HepG2 (cell line): ENCODE results near the gene SULT1B1. TPM values are rescaled to one million over a fixed set of nuclear protein-coding genes. Genes with fewer than 3 reads are reported as not detected.
A peak's percentile ranks its signal among the peaks of the same experiment; 100 is the strongest.

Experiments used
- ADNP ChIP-seq: sonication (generic); formaldehyde crosslinking; IDR thresholded peaks from 2 replicates; pipeline ENCODE4 v1.4.0; 2020; ENCODE audit warnings: missing genetic modification reagents
- CBX5 ChIP-seq: sonication (generic); formaldehyde crosslinking; IDR thresholded peaks from 2 replicates; pipeline ENCODE4 v1.4.0; 2020; ENCODE audit warnings: missing genetic modification reagents, borderline replicate concordance
- EED ChIP-seq: sonication (generic); formaldehyde crosslinking; IDR thresholded peaks from 2 replicates; pipeline ENCODE4 v1.5.0; 2020; ENCODE audit warnings: mild to moderate bottlenecking, missing genetic modification reagents
- FOSL2 ChIP-seq: sonication (generic); formaldehyde crosslinking; IDR thresholded peaks from 2 replicates; pipeline ENCODE4 v1.4.0; 2020; ENCODE audit warnings: missing genetic modification reagents
- FOXJ3 ChIP-seq: sonication (generic); formaldehyde crosslinking; IDR thresholded peaks from 2 replicates; pipeline ENCODE4 v1.4.0; 2020; ENCODE audit warnings: missing genetic modification reagents, mild to moderate bottlenecking, borderline replicate concordance
- GABPA ChIP-seq, 2 experiments: IDR thresholded peaks; 2 replicates each; pipeline ENCODE4 v1.6.1; 2011 to 2016; ENCODE audit warnings: low read depth in 2 of 2, low read length in 1 of 2, missing biosample characterization in 1 of 2, missing genetic modification characterization in 1 of 2
- HHEX ChIP-seq: IDR thresholded peaks from 2 replicates; pipeline ENCODE4 v1.6.1; 2016; ENCODE audit warnings: control low read depth
- HNRNPH1 ChIP-seq: fragments of 200-400 bp; formaldehyde crosslinking; optimal IDR thresholded peaks from 2 replicates; pipeline ENCODE3; 2017; ENCODE audit warnings: mild to moderate bottlenecking, low read depth, low read length
- HNRNPLL ChIP-seq: fragments of 200-400 bp; formaldehyde crosslinking; IDR thresholded peaks from 2 replicates; pipeline ENCODE4 v1.6.1; 2017; ENCODE audit warnings: mild to moderate bottlenecking, low read depth, low read length; ENCODE audit not compliant: poor library complexity, severe bottlenecking
- KLF6 ChIP-seq: IDR thresholded peaks from 2 replicates; pipeline ENCODE4 v1.8.0; 2016; ENCODE audit warnings: missing biosample characterization, missing genetic modification reagents
- MXI1 ChIP-seq: IDR thresholded peaks from 3 replicates; pipeline ENCODE4 v1.6.1; 2012; ENCODE audit warnings: low read depth, low read length, inconsistent platforms, borderline replicate concordance
- MYPOP ChIP-seq: sonication (generic); formaldehyde crosslinking; IDR thresholded peaks from 2 replicates; pipeline ENCODE4 v1.8.1; 2023; ENCODE audit warnings: mild to moderate bottlenecking, moderate library complexity, missing genetic modification reagents
- NFE2L2 ChIP-seq: fragments of 150-350 bp; IDR thresholded peaks from 2 replicates; pipeline ENCODE4 v1.6.1; 2014; ENCODE audit warnings: low read length
- REL ChIP-seq: sonication (generic); formaldehyde crosslinking; conservative IDR thresholded peaks from 2 replicates; pipeline ENCODE4 v1.8.0; 2022; ENCODE audit warnings: mild to moderate bottlenecking, missing genetic modification reagents, moderate library complexity
- RFX1 ChIP-seq: fragments of 450-650 bp; IDR thresholded peaks from 2 replicates; pipeline ENCODE4 v1.6.1; 2017
- THAP11 ChIP-seq: IDR thresholded peaks from 2 replicates; pipeline ENCODE4 v1.6.1; 2016; ENCODE audit warnings: missing biosample characterization, missing genetic modification reagents
- ZFP37 ChIP-seq: sonication (generic); formaldehyde crosslinking; IDR thresholded peaks from 2 replicates; pipeline ENCODE4 v1.4.0; 2020; ENCODE audit warnings: missing genetic modification reagents, borderline replicate concordance
- ZFP41 ChIP-seq: sonication (generic); formaldehyde crosslinking; IDR thresholded peaks from 2 replicates; pipeline ENCODE4 v1.4.0; 2020; ENCODE audit warnings: mild to moderate bottlenecking, missing genetic modification reagents, borderline replicate concordance
- ZFP91 ChIP-seq: sonication (generic); formaldehyde crosslinking; IDR thresholded peaks from 2 replicates; pipeline ENCODE4 v1.9.0; 2022; ENCODE audit warnings: missing genetic modification reagents, mild to moderate bottlenecking, borderline replicate concordance
- ZNF331 ChIP-seq: sonication (generic); formaldehyde crosslinking; IDR thresholded peaks from 2 replicates; pipeline ENCODE4 v1.4.0; 2020; ENCODE audit warnings: missing genetic modification reagents
- ZNF333 ChIP-seq: sonication (generic); formaldehyde crosslinking; IDR thresholded peaks from 2 replicates; pipeline ENCODE4 v1.4.0; 2020; ENCODE audit warnings: mild to moderate bottlenecking, missing genetic modification reagents, borderline replicate concordance
- ZNF589 ChIP-seq: sonication (generic); formaldehyde crosslinking; conservative IDR thresholded peaks from 2 replicates; pipeline ENCODE4 v1.8.0; 2022; ENCODE audit warnings: mild to moderate bottlenecking, moderate library complexity, missing genetic modification reagents
- ZNF710 ChIP-seq: sonication (generic); formaldehyde crosslinking; IDR thresholded peaks from 2 replicates; pipeline ENCODE4 v1.5.0; 2020; ENCODE audit warnings: mild to moderate bottlenecking, missing genetic modification reagents, borderline replicate concordance
- ZNF724P ChIP-seq: sonication (generic); formaldehyde crosslinking; IDR thresholded peaks from 2 replicates; pipeline ENCODE4 v1.8.0; 2022; ENCODE audit warnings: missing genetic modification reagents, borderline replicate concordance
- ZNF773 ChIP-seq: sonication (generic); formaldehyde crosslinking; IDR thresholded peaks from 2 replicates; pipeline ENCODE4 v1.4.0; 2020; ENCODE audit warnings: missing genetic modification reagents, borderline replicate concordance
- polyA plus RNA-seq, 8 experiments: library from polyadenylated mRNA; depleted of rRNA in 3 of 8; stranded (reverse) in 7 of 8; unstranded in 1 of 8; fragments of >200 nt; fragmentation: Illumina TruSeq in 4 of 8; extraction: Trizol in 4 of 8; gene quantifications; 2 replicates each; pipeline versions ENCODE4 v1.2.1 to v1.2.3, GENCODE V29; 2011 to 2016; ENCODE audit warnings: low read depth in 4 of 8, missing spikeins in 1 of 8, mixed read lengths in 1 of 8; ENCODE audit not compliant: insufficient read depth in 1 of 8
- total RNA-seq, 5 experiments: library from RNA; depleted of rRNA; stranded (reverse); fragments of >200 nt; fragmentation: Illumina TruSeq; extraction: Trizol; gene quantifications; 2 replicates each; pipeline ENCODE4 v1.2.3, GENCODE V29; 2016; ENCODE audit warnings: low read depth in 1 of 5

The SULT1B1 gene
- total and polyA plus RNA-seq, 2 of the 13 experiments (the other 11 are each of a cell fraction or from before 2014, with no cell fraction given), result 0.20 to 0.25 TPM

GRCh38 chr4:69781458-69782418, 21.3 kb upstream of the SULT1B1 start (continued):
- TF ChIP-seq GABPA (IDR thresholded peaks at IDR 0.05; ENCODE audit: low read depth, low read length), result no peak
- peak; percentile 21; the same call in 1 of the 2 replicates for TF ChIP-seq GABPA (CRISPR knock-in tag; IDR thresholded peaks at IDR 0.05; ENCODE audit: low read depth)
- peak; percentile 71 for TF ChIP-seq FOSL2 (CRISPR knock-in tag)
- no peak for TF ChIP-seq ZNF333 (CRISPR knock-in tag)
- TF ChIP-seq ZNF589, result peak; percentile 51; the same call in 1 of the 2 replicates
- TF ChIP-seq HNRNPH1, result no peak
- TF ChIP-seq ZNF724P, result no peak
- 0 out of 2 replicates have a peak, but pooled peaks have one; percentile 52 for TF ChIP-seq ZNF710 (CRISPR knock-in tag)
- TF ChIP-seq NFE2L2, result no peak
- TF ChIP-seq FOXJ3 (CRISPR knock-in tag), result peak; percentile 94
- peak; percentile 93 for TF ChIP-seq HHEX (CRISPR knock-in tag)
- TF ChIP-seq KLF6 (CRISPR knock-in tag), result 0 out of 2 replicates have a peak, but pooled peaks have one; percentile 22
- TF ChIP-seq ZFP37, result no peak
- no peak for TF ChIP-seq MXI1
- no peak for TF ChIP-seq EED
- no peak for TF ChIP-seq ADNP (CRISPR knock-in tag)
- TF ChIP-seq ZFP41 (CRISPR knock-in tag), result no peak
- no peak for TF ChIP-seq MYPOP (CRISPR knock-in tag)
- peak; percentile 93 for TF ChIP-seq ZNF331 (CRISPR knock-in tag)
- no peak for TF ChIP-seq ZNF773
- TF ChIP-seq CBX5, result no peak
- peak; percentile 43; the same call in 1 of the 2 replicates for TF ChIP-seq THAP11 (CRISPR knock-in tag)
- TF ChIP-seq ZFP91 (CRISPR knock-in tag), result peak; percentile 41; the same call in 1 of the 2 replicates
- TF ChIP-seq HNRNPLL, result no peak
- TF ChIP-seq RFX1, result no peak
- no peak for TF ChIP-seq REL (CRISPR knock-in tag)
